HL-60 (cell line): ENCODE data around the gene MRPL21.

ENCODE experiments used
- DNase-seq, 2 experiments: peaks; one replicate each; pipeline ENCODE4 v3.0.0-alpha.2; 2010 to 2020; ENCODE audit warnings: low read depth in 1 of 2, low spot score in 1 of 2
- H3K27ac ChIP-seq: fragments of 250-450 bp; sonication (Bioruptor Pico); replicated peaks from 2 replicates; pipeline ENCODE4 v1.5.1; 2020; ENCODE audit warnings: mild to moderate bottlenecking, moderate library complexity
- H3K27me3 ChIP-seq: fragments of 250-450 bp; sonication (Bioruptor Pico); 2 replicates; pipeline ENCODE4 v1.5.1; 2021; ENCODE audit warnings: mild to moderate bottlenecking, moderate library complexity; ENCODE audit not compliant: insufficient read depth, poor library complexity, severe bottlenecking
- H3K4me3 ChIP-seq: replicated peaks from 2 replicates; pipeline ENCODE4 v1.5.1; 2011; ENCODE audit warnings: mild to moderate bottlenecking, control low read depth, low read length; ENCODE audit not compliant: insufficient read depth
- CTCF ChIP-seq: IDR thresholded peaks from one replicate; pipeline ENCODE4 v1.5.1; 2011; ENCODE audit warnings: low read length, control low read depth, inconsistent platforms; ENCODE audit not compliant: insufficient read depth
- GABPA ChIP-seq: IDR thresholded peaks from 2 replicates; pipeline ENCODE4 v1.6.1; 2012; ENCODE audit warnings: low read depth
- POLR2AphosphoS5 ChIP-seq: IDR thresholded peaks from 2 replicates; pipeline ENCODE4 v1.6.1; 2012; ENCODE audit warnings: low read depth
- REST ChIP-seq: IDR thresholded peaks from 2 replicates; pipeline ENCODE4 v1.6.1; 2012; ENCODE audit warnings: low read depth; ENCODE audit not compliant: insufficient replicate concordance
- SPI1 ChIP-seq: IDR thresholded peaks from 2 replicates; pipeline ENCODE4 v1.6.1; 2012; ENCODE audit warnings: low read depth, mild to moderate bottlenecking, borderline replicate concordance

MRPL21 gene

GRCh38 chr11:68893282-68893681 lies 10.3 kb downstream of the MRPL21 start:
- H3K4me3 ChIP-seq = no peak overlapping the region
- DNase-seq = no peak
- no peak for TF ChIP-seq CTCF
- TF ChIP-seq POLR2AphosphoS5 = no peak
- no peak for TF ChIP-seq GABPA
- no peak for TF ChIP-seq REST
- no peak for TF ChIP-seq SPI1
- no peaks in the 10 kb centered on the region for H3K27me3 ChIP-seq
- no peak overlapping the region for H3K27ac ChIP-seq

- no peak overlapping the region for H3K27ac ChIP-seq
- TF ChIP-seq GABPA (no peak), CTCF (no peak), SPI1 (no peak), REST (no peak), POLR2AphosphoS5 (no peak)
- H3K27me3 ChIP-seq = no peaks in the 10 kb centered on the region
- H3K4me3 ChIP-seq = no peak overlapping the region
- no peak for DNase-seq
Measured at GRCh38 chr11:68892576-68892975, 11.1 kb downstream of the MRPL21 start.

- H3K27me3 ChIP-seq = no peaks in the 10 kb centered on the region
- no peak overlapping the region for H3K4me3 ChIP-seq
- no peak for DNase-seq
- TF ChIP-seq GABPA = no peak
- TF ChIP-seq REST = no peak
- no peak overlapping the region for H3K27ac ChIP-seq
Measured at GRCh38 chr11:68891351-68891948, 12.2 kb downstream of the MRPL21 start.
